Myocyte (in vitro differentiated cells): ENCODE data around the gene THBS2. TPM values are rescaled to one million over a fixed set of nuclear protein-coding genes. Genes with fewer than 3 reads are reported as not detected.
"Not testable (repeated sequence)": the region's sequence is repeated elsewhere in the genome, so short reads cannot be mapped to it uniquely, and the experiment has no call there.

Experiments used
- DNase-seq: peaks from one replicate; pipeline ENCODE4 v3.0.0-alpha.2; 2012; ENCODE audit warnings: low read depth
- total RNA-seq: library from RNA; depleted of rRNA; stranded (reverse); fragments of >200 nt; gene quantifications from 2 replicates; pipeline ENCODE4 v1.2.3, GENCODE V29; 2014

THBS2 gene
- total RNA-seq, 1 donor from 2014 or later: 27.3 TPM

DNA sequence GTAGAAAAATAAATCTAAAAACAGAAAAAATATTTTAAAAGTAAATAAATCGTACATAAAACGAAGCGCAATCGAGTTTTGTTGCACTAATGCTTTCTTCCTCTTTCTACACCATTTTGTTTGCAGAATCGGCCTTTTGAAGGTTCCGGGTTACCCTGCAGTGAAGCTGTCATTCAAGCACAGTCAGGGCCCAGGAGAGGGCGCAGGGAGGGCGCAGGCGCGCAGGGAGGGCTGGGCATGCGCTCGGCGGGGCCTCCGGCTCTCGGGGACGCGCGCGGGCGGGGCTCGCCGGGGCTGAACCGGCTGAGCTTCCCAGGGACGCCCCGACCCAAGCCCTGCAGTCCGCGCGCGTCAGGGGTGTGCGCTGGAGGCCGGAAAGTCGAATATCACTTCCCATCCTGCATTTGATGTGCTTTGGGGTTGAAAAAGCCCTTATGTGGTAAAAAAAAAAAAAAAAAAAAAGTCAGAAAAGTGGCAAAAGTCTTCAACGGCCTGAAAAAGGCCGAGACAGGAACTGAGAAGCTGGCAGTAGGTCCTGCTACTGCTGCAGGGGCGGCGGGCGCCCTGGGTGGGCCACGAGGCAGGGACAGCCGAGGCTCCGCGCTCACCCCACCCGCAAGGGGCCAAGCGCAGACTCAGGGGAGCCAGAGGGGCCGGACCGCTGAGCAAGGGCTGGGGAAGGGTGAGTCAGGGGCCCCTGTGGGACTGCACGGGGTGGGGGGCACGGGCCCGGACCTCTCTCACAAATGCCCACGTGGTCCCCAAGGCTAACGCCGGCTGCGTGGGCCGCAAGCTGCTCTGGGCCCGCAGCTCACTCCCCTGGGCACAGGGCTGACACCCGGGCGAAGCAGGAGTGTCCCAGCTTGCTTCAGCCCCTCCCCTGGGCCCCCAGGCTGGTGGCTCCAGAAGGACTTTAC is 40.5 kb downstream of the THBS2 start:
- peak; percentile 87 for DNase-seq

GRCh38 chr6:169212436-169212835 is 41.2 kb downstream of the THBS2 start:
- no peak for DNase-seq

GRCh38 chr6:169211881-169212280 is 41.8 kb downstream of the THBS2 start:
- DNase-seq: no peak

DNA sequence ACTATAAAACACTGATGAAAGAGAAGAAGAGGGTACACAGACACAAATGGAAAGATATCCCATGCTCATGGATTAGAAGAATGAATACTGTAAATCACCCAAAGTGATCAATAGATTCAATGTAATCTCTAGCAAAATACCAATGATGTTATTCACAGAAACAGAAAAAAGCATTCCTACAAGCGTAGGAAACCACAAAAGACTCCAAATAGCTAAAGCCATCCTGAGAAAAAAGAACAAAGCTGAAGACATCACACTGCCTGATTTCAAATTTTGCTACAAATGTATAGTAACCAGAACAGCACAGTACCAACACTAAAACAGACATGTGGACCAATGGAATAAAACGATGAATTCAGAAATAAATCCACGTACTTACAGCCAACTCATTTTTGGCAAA is 43.0 kb downstream of the THBS2 start:
- no peak for DNase-seq

DNA sequence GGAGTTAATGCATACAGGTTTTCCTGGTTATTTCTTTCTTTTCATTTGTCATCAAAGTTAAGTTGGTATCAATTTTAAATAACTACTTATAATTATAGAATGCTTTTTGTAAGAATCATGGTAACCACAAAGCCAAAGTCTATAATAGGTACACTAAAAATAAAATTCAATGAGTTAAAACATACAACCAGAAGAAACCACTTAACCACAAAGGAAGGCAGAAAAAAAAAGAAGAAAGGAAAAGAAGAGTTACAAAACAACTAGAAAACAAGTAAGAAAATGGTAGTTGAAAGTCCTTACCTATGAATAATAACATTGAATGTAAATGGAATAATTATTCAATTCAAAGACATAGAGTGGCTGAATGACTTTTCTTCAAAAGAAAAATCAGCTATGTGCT is 45.6 kb downstream of the THBS2 start:
- DNase-seq: peak; percentile 53

DNA sequence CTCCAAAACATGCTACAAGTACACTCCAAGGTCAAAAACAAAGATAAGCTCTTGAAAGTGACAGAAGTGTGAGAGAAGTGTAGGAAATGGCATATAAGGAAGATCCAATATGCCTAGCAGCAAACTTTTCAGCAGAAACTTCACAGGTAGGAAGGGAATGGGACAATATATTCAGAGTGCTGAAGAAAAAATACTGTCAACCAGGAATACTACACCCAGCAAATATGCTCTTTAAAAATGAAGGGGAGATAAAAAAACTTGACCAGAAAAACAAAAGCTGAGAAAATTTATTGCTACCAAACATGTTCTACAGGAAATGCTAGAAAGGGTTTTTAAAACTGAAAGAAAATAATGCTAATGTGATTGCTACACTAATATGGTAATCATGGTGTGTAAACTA is 46.2 kb downstream of the THBS2 start:
- DNase-seq: peak; percentile 42

DNA sequence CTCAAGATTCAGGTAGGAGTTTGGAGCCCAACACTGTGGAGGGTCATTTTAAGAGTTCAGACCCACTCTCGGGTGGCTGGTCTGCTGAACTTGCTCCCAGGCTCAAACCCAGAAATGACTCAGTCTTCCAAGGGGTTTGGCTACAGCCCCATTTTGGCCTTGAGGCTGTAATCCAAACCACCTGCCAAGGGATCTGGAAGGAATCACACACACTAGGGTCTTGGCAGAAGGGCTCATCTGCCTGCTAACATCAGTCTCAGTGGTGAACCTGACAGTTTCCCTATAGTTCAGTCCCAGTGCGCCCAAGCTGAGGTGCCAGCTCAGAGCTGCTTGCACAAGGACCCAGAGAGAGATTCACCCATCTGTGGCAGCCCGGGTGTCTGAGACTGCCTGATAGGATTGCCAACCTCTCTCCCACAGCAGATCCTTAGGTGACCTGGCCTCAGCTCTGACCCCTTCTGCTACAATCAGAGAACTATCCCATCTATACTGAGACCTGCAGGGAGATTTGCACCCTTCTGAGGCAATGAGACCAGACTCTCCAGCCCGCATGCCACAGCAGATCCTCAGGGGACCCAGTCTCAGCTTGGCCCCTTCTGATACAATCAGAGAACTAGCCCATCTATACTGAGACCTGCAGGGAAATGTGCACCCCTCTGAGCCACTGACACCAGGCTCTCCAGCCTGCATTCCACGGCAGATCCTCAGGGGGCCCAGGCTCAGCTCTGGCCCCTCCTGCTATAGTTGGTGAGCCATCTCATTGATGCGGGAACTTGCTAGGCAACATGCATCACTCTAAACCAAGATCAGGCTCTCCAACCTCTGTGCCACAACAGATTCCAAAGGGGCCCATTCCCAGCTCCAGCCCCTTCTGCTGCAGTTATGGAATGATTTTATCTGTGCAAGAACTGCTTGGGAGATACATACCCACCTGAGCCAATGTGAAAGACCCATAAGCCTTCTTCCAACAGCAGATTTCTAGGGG is 48.2 kb downstream of the THBS2 start:
- DNase-seq: peak; percentile 90

DNA sequence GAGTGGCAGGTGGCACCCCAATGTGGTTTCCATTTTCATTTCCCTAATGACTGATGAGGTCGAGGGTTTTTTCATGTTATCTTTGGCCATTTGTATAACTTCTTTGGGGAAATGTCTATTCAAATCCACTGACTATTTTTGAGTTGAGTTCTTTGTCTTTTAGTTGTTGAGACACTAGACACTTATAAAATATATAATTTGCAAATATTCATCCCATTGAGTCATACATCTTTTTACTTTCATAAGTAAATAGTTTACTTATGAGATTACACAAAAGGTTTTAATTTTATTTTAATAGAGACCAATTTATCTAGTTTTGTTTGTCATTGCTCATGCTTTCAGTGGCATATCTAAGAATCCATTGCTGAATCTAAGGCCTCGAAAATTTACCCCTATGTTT is 49.5 kb downstream of the THBS2 start:
- DNase-seq: no peak

GRCh38 chr6:169201985-169202384 is 51.7 kb downstream of the THBS2 start:
- no peak for DNase-seq

- DNase-seq: no peak
These were observed 52.6 kb downstream of the THBS2 start for GRCh38 chr6:169200893-169201514.

GRCh38 chr6:169199625-169200335 is 53.9 kb downstream of the THBS2 start:
- DNase-seq: no peak

DNA sequence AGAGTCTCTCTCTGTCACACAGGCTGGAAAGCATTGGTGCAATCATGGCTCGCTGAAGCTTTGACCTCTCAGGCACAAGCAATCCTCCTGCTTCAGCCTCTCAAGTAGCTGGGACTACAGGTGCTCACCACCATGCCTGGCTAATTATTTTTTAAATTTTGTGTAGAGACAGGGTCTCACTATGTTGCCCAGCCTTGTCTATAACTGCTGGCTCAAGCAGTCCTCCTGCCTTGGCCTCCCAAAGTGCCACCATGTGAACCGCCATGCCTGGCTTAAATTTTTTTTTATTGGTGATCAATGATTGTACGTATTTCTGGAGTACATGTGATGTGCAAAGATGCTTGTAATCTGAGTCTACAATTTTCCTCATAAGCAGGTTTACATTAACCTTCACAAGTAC is 54.8 kb downstream of the THBS2 start:
- no peak for DNase-seq

DNA sequence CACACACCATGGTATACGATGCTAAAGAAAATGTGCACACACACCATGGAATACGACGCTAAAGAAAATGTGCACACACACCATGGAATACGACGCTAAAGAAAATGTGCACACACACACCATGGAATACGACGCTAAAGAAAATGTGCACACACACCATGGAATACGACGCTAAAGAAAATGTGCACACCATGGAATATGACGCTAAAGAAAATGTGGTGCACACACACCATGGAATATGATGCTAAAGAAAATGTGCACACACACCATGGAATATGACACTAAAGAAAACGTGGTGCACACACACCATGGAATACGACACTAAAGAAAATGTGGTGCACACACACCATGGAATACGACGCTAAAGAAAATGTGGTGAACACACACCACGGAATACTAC is 55.7 kb downstream of the THBS2 start:
- not testable (repeated sequence) for DNase-seq

- peak; percentile 83 for DNase-seq
These were observed 57.4 kb downstream of the THBS2 start for GRCh38 chr6:169196279-169196678.

DNA sequence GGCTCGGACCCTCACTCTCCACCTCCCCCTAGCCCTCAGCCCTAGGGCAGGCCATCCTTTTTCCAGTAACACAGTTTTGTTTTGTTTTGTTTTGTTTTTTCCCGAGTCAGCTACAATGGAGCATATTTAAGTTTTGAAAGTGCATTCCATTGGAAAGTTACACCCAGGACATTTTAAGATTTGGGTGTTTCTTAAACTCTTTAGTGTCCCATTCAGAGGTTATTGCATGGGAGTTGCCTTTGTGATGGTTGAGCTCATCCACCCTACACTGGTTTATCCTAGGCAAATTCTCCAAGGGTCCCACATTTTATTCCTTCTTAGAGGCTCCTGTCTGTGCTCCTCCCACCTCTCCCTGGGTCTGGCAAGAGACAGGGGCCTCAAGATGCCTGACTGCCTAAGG is 58.9 kb downstream of the THBS2 start:
- DNase-seq: no peak

GRCh38 chr6:169190970-169191369 is 62.7 kb downstream of the THBS2 start:
- peak; percentile 59 for DNase-seq

GRCh38 chr6:169190144-169190584 is 63.5 kb downstream of the THBS2 start:
- peak; percentile 99 for DNase-seq

DNA sequence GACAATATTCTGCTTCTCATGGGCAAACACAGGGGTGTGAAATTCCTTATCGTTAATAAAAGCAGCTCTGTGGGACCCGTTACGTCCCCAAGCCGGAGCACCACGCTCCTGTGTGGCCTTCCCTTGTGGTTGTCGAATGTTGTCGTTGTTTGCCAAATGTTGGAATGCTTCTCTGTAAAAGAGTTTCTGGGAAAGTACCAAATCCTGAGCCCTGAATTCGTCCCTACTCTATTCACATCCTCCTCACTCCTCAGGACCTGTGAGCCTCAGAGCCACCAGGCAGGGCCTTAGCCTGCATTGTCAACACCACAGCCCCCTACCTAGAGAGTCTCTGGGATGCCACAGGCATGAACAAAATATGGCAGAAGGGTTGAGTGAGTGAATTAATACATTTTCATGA is 64.0 kb downstream of the THBS2 start:
- DNase-seq: peak; percentile 86

GRCh38 chr6:169189182-169189581 is 64.5 kb downstream of the THBS2 start:
- DNase-seq: peak; percentile 90

GRCh38 chr6:169188475-169188874 is 65.2 kb downstream of the THBS2 start:
- DNase-seq: peak; percentile 100

DNA sequence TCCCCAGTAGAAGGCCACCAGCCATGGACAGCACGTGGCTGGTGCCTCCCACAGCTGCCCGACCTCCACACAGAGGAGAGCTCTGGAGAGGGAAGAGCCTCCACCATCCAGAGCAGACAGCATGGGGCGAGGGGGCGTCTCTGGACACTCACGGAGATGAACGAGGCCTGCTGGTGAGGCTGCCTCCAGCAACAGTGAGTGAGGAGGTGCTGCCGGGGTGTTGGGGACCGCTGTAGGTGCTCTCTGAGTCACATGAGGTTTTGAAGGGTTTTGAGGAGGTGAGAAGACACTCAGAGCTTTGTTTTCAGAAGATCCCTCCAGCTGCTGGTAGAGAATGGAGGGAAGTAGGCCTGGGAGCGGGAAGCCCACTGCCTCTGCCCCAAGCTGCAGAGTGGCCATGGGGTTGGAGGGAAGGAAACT is 65.6 kb downstream of the THBS2 start:
- DNase-seq: no peak
